Measurements from ENCODE around the gene KHDRBS1.

- TF ChIP-seq POLR2A (IDR thresholded peaks at IDR 0.05), result no peak
- TF ChIP-seq CTCF (IDR thresholded peaks at IDR 0.05), result no peak
These were observed 38.0 kb downstream of the KHDRBS1 start for GRCh38 chr1:32051706-32052105.

All from lower leg skin (tissue), 3 donors.